ENCODE data around the gene SF3A2. TPM values are rescaled to one million over a fixed set of nuclear protein-coding genes. Genes with fewer than 3 reads are reported as not detected.

Gene SF3A2, protein sequence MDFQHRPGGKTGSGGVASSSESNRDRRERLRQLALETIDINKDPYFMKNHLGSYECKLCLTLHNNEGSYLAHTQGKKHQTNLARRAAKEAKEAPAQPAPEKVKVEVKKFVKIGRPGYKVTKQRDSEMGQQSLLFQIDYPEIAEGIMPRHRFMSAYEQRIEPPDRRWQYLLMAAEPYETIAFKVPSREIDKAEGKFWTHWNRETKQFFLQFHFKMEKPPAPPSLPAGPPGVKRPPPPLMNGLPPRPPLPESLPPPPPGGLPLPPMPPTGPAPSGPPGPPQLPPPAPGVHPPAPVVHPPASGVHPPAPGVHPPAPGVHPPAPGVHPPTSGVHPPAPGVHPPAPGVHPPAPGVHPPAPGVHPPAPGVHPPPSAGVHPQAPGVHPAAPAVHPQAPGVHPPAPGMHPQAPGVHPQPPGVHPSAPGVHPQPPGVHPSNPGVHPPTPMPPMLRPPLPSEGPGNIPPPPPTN
- total RNA-seq: 46.4 and 56.8 TPM in 2 replicates

DNA sequence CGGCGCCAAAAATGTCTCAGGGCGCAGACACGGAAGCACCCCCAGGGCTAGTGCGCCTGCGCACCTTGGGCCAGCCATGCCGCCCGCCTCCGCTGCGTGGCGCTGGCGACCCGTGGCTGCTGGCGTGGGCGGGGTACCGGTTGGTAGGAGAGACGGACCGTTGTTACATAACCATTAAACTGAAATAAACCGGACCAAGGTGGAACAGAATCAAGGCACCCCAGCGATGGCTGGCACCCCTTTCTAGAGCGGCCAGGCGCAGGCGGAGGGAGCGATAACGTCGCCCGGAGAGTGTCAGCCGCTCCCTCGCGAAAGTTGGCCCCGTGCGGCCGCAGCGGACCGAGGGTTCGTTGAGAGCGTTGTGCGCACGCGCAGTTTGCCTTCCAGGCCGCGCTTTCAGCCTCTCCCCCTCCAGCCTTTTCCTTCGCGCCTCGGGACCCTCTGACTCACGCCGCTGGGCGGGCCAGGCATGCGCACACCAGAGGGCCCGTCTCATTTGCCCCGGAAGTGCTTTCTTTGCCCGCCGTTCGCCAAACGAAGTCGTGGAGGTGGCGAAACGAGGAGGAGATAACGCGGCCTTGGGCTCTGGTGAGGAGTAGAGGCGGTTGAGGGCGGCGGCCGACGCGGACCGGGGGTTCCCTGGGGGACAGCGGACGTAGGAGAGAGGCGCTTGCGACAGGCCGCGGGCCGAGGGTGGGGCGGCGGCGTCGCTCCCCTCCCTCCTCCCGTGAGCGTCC, at the start of gene SF3A2, which contains the start of gene PLEKHJ1:
SF3A2 (plus strand) TSS at position 511 of the 737 bp plus-strand sequence. CDS start 6,595 bp downstream, outside the sequence.
PLEKHJ1 (minus strand) TSS at position 16 of the 737 bp plus-strand sequence. CDS start 81 bp downstream, outside the sequence.

DNA sequence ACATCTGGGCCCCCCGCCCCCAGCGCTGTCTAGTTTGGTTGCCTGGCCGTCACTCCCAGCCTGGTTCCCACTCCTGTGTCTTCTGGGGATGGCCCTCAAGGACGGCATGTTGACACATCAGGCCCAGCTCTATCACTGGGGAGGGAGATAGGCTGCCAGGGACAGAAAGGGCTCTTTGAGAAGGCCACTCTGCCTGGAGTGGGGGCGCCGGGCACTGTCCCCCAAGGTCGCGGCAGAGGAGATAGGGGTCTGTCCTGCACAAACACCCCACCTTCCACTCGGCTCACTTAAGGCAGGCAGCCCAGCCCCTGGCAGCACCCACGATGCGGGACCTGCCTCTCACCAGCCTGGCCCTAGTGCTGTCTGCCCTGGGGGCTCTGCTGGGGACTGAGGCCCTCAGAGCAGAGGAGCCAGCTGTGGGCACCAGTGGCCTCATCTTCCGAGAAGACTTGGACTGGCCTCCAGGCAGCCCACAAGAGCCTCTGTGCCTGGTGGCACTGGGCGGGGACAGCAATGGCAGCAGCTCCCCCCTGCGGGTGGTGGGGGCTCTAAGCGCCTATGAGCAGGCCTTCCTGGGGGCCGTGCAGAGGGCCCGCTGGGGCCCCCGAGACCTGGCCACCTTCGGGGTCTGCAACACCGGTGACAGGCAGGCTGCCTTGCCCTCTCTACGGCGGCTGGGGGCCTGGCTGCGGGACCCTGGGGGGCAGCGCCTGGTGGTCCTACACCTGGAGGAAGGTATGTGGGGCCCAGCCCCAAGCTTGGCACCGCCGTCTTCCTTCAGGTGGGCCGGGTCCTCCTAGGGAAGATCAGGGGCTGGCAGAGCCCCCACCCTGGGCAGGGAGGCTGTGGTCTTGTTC, 12.6 kb downstream of the SF3A2 start, which contains the start of gene AMH:
AMH (plus strand) TSS at position 314 of the 857 bp plus-strand sequence; CDS start at position 324, 10 bp downstream.

DNA sequence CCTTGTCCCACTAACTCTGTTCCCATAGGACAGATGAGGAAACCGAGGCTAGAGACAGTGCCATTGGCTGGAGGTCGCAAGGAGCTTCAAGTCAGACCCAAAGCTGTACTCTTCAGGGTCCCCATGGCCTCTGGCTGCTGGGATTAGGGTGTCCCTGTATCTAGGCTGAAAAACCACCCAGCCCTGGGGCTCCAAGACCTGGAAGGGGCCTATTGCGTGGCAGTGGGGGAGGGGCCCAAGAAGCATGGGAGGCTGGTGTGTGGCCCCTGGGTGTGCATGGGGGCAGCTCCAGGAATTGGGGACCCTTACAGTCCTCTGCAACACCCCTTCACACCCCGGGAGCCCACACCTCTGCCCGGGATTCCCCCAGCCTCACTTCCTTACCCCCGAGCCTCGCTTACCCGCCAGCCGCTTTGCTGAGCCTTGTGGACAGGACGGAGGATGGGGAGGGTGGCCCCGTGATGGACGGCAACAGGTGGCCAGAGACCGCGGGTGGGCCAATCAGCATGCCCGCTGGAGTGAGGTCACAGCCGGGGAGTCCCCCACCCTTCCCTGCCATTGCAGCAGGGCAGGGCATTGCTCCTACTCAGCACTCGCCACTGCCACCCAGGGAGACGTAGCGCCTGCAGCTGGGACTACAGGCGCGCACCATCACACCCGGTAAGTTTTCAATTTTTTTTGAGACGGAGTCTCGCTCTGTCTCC, 19.5 kb downstream of the SF3A2 start, which contains the start of gene JSRP1:
JSRP1 (minus strand) TSS at position 436 of the 704 bp plus-strand sequence. CDS start 1,103 bp downstream, outside the sequence.

DNA sequence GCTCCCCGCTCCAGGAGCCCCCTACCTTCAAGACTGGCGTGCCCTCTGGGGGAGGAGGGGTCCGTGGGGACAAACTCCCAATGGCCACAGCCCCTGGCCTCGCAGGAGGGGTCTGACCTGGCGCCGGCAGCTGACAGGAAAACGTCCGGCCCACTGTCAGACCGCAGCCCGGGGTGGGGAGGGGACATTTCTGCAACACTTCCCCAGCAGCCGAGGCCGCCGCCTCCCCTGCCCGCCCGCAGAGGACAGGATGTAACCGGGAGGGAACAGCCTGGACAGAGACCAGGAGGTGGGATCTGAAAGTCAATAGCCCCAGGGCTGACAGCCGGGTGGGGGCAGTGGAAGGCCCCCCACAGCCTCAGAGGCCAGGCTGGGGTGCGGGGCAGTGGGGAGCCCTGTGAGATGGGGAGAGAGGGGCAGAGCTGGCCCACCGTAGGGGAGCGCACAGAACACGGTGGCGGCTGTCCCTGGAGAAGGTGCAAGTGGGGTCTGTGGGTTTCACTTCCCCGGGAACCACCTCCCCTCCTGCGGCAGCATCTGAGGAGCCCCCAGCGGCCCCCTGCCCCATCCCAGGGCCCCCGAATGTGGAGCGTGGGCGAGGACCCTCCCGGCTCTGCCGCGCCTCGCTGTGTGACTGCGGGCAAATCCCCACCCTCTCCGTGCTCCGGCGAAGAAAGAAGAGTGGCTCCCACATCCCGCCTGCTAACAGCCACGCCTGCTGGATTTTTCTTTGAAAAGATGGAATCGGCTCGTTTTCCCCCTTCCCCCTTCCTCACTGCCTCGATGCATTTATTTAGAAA, 45.6 kb downstream of the SF3A2 start, which contains the start of gene PEAK3:
PEAK3 (minus strand) TSS at position 114 of the 800 bp plus-strand sequence. CDS start 1,244 bp downstream, outside the sequence.

Other genes starting within 250 kb of the SF3A2 start
- gene BTBD2, start 221.1 kb upstream of the SF3A2 start, total RNA-seq: 29.8 and 40.8 TPM in 2 replicates
- 75.1 and 110 TPM in 2 replicates for gene MKNK2, start 185.6 kb upstream of the SF3A2 start, total RNA-seq
- 14.1 and 20.4 TPM in 2 replicates for gene MOB3A, start 140.5 kb upstream of the SF3A2 start, total RNA-seq
- gene IZUMO4, start 139.9 kb upstream of the SF3A2 start, total RNA-seq: 0.95 and 1.4 TPM in 2 replicates
- gene AP3D1, start 85.3 kb upstream of the SF3A2 start, total RNA-seq: 56.6 and 61.2 TPM in 2 replicates
- 2.2 and 2.8 TPM in 2 replicates for gene DOT1L, start 72.9 kb upstream of the SF3A2 start, total RNA-seq
- gene PLEKHJ1, start 495 bp upstream of the SF3A2 start, total RNA-seq: 62.7 and 69.4 TPM in 2 replicates
- 1.3 and 2.0 TPM in 2 replicates for gene AMH, start 12.5 kb downstream of the SF3A2 start, total RNA-seq
- 0.43 TPM in 1 of 2 replicates, not detected in the other for gene JSRP1, start 19.6 kb downstream of the SF3A2 start, total RNA-seq
- gene PEAK3, start 45.4 kb downstream of the SF3A2 start, total RNA-seq: 0.22 and 0.26 TPM in 2 replicates
- gene LINGO3, start 71.3 kb downstream of the SF3A2 start, total RNA-seq: not detected in 2 replicates
- 78.6 and 88.9 TPM in 2 replicates for gene LSM7, start 91.8 kb downstream of the SF3A2 start, total RNA-seq
- 18.6 and 25.1 TPM in 2 replicates for gene SPPL2B, start 91.9 kb downstream of the SF3A2 start, total RNA-seq
- gene TMPRSS9, start 123.4 kb downstream of the SF3A2 start, total RNA-seq: under 0.01 TPM in 2 replicates
- 42.1 and 43.8 TPM in 2 replicates for gene TIMM13, start 190.8 kb downstream of the SF3A2 start, total RNA-seq
- 36.4 and 36.7 TPM in 2 replicates for gene LMNB2, start 220.1 kb downstream of the SF3A2 start, total RNA-seq
- 36.7 and 106 TPM in 2 replicates for gene GADD45B, start 239.3 kb downstream of the SF3A2 start, total RNA-seq